ENCODE measurements around the gene EI24.

The EI24 gene

DNA sequence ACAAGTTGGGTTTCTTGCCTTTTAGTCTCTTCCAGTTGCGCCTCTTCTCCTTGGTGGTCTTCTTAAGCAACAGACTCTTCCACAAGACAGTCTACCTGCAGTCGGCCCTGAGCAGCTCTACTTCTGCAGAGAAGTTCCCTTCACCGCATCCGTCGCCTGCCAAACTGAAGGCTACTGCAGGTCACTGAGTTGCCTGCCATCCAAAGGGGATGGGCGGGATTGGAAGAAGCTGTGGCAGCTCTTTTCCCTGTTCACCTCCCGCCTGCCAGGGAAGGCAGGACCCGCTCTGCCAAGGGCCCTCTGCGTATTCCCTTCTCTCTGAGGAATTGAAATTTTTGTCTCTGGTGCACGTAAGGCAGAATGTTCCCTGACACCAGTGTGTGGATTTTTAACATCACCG lies 14.2 kb downstream of the EI24 start:
- no peak for DNase-seq

DNA sequence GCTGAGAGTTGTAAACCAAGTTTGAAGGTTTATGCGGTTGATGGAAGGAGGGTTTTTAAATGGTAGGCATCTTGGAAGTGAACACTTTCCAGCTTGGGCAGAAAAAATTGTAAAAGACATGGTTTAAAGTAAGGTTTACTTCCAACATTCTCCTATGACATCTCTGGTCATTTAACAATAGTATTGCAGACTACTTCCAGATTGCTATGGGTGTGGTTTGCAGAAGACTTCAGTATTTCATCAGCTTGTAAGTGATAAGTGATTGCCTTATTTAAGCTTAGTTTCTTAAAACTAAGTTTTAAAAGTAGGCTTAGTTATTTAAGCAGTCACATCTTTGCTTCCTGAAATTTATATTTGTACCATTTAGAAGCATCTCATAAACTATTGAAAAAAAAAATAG lies 16.2 kb downstream of the EI24 start:
- DNase-seq = no peak

DNA sequence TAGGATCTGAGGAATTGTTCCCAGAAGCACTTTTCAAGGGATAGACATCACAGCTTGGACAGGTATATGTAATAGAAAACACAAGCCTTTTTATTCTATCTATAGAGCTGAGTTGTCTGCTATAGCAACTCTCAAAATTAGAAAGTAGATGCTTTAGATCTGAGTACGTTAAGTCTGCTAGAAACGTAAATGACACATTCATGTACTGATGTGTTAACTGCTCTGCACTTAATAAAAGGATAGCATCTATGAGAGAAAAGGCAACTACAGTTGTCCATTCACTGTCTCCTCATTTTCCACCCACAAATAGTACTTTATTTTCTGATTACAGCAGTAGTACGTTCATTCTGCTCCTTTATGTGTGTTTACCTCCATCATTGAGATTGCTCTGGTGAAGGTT lies 17.3 kb downstream of the EI24 start:
- peak; percentile 56 for DNase-seq

- DNase-seq = no peak
Observed at GRCh38 chr11:125587480-125587879, 18.2 kb downstream of the EI24 start.

DNA sequence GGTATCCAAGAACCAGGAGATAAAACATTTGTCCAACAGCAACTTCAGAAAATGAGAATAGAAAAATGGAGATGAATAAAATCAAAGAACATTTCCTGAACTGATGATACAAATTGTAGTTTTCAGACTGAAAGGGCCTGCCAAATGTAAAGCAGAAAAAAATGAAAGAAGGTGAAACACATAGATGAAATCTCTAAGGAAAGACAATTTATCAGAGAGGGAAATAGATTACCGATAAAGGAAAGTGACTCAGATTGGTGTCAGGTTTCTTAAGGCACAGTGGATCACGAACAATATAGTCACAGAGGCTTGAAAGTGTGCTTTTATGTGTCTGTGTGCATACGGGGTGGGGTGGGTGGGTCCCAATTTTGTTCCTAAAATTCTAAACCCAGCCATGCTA lies 19.2 kb downstream of the EI24 start:
- peak; percentile 27 for DNase-seq

- peak; percentile 45 for DNase-seq
Observed at GRCh38 chr11:125591649-125592304, 22.5 kb downstream of the EI24 start.

- DNase-seq = peak; percentile 99
Observed at GRCh38 chr11:125592305-125593113, 23.2 kb downstream of the EI24 start, which contains the start of gene STT3A. STT3A (plus strand) TSS chr11:125592852; CDS start chr11:125595916, 3,064 bp downstream.

DNA sequence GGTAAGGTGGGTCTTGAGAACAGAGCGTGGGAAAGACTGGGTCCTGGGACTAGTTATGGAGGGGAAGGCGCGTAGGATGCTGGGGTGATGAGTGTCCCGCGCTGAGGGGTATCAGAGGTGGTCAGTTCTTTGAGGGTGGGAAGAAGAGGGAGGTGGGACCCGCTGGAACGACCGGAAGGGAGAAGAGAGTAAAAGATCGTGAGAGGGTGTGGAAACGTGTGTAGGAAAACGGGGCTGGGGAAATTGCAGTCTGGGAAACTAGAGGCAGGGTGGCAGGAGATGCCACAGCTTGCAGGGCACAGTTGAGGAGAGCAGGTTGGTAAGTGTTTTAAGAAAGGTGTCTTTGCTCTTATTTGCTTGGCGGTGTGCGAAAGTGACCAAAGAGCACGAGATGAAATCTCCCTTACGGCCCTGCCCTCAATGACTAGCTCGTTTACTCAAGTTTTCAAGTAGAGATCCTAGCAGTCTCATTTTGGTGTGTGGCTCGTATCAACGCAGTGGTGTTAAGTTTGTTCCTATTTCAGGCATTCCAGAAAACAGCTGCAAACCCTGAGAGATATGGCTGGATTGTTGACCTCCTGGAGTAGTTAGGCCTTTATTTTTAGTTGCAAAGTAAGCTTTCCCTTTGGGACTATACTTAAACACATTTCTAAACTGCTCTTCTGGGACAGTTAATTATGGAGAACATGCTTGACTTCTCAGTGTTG lies 24.0 kb downstream of the EI24 start:
- DNase-seq = no peak

GRCh38 chr11:125594958-125595357 lies 25.7 kb downstream of the EI24 start:
- DNase-seq = no peak

- no peak for DNase-seq
Observed at GRCh38 chr11:125600663-125601062, 31.4 kb downstream of the EI24 start.

GRCh38 chr11:125603207-125603606 lies 33.9 kb downstream of the EI24 start:
- DNase-seq = no peak

GRCh38 chr11:125605417-125605816 lies 36.1 kb downstream of the EI24 start:
- no peak for DNase-seq

DNA sequence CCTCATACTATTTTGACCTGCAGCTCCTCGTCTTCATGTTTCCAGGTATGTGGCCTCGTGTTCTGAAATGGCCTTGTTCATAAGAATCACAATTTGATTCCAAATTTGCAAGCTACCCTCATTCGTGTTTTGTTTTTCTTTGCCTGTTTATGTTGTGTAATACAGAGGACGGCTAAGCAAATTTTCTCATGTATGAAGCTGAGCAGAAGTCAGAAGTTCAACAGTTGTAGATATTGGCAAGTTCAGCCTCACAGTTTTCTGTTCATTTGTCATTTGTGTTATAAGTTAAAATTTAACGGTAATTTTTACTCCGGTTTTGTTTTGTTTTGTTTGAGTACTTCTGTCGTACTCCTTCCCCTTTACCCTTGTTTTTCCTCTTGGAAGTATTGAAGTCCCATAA lies 40.3 kb downstream of the EI24 start:
- no peak for DNase-seq

DNA sequence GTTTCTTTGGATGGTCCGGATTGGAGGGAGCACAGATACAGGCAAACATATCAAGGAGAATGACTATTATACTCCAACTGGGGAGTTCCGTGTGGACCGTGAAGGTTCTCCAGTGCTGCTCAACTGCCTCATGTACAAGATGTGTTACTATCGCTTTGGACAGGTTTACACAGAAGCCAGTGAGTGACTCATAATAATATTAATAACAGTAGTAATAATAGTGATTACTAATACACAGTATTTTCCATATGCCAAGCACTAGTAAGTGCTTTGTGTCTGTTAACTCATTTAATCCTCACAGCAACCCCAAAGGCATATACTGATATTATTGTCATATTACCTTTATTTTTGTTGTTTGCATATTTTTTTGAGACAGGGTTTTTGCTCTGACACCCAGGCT lies 49.1 kb downstream of the EI24 start:
- DNase-seq = no peak

DNA sequence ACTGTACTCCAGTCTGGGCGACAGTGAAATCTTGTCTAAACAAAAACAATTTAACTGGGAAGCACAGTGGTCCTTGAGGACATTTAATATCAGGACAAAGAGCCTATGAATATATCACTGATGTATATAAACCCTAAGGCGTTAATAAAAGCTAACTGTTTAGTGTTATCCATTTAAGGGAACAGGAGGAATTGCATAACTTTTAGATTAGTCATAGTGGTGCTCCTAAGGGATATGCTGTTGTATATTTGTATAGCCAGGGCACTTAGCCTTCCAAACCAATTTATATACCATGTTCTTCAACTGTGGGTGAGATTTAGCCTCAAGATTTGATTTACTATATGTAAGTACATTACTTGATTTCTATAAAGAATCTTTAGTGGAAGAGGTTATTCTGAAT lies 52.7 kb downstream of the EI24 start:
- DNase-seq = no peak

GRCh38 chr11:125623064-125623463 lies 53.8 kb downstream of the EI24 start:
- DNase-seq = no peak

DNA sequence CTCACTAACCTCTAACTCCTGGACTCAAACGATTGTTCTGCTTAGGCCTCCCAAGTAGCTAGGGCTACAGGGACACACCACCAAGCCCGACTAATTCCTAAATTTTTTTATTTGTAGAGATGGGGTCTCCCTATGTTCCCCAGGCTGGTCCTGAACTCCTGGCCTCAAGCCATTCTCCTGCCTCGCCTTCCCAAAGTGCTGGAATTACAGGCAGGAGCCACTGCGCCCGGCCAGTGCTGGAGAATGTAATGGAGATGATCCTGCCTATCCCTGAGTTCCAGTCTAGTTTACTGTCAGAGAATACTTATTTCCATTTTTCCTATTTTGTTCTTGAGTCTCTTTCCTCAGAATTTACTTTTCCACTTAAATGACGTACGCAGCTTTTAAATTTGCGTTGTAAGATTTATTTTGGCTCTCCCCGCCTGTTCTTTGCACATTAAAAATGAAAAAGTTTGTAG lies 55.5 kb downstream of the EI24 start, which contains the start of gene CHEK1:
TSS of gene CHEK1 (plus strand) at position 408 of the 458 bp plus-strand sequence. CDS start 1,606 bp downstream, outside the sequence.
- no peak for DNase-seq

DNA sequence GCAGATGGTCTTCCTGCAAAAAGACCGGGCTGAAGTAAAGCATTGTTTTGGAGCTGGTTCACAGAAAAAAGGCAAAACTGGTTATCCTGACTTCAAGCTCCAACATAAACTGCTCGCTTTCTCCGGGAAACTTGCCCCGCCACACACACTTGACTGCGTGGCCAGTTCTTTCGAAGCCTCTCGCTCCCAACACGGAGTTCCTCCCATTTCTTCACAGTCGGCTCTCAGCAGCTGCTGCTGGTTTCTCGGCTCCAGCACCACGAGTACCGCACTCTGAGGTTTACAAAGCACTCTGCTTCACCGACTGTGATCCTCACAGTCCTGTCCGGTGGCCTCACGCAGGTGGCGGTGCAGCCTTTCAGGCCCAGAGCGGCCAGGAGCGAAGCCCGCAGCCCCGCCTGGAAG lies 56.0 kb downstream of the EI24 start:
- no peak for DNase-seq

GRCh38 chr11:125625630-125626287 lies 56.5 kb downstream of the EI24 start:
- DNase-seq = peak; percentile 93

DNA sequence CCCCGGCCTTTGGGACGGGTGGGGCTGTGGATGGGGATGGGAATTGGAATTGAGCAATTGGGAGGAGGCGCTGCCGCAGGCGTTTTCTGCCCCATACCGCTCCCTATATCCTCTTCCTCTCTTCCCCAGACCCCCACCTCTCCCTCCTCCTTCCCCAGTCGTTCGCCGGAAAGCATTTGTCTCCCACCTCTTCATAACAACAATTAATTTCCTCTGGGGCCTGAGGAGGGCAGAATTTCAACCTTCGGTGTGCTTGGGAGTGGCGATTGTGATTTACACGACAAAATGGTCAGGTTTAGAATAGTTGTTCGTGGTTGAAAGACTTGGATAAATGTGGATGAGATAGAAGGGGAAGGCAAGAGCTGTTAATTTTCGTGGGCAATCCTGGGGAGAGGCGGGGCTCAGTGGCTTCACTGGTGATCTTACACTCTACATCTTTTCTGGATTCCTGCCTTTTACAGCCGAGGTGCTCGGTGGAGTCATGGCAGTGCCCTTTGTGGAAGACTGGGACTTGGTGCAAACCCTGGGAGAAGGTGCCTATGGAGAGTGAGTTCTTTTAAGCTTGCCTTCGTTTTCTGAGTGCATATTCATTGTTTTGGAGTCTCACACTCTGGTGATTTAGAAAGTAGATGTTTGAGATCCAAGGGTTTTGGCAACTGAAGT lies 57.1 kb downstream of the EI24 start:
- peak; percentile 49 for DNase-seq

DNA sequence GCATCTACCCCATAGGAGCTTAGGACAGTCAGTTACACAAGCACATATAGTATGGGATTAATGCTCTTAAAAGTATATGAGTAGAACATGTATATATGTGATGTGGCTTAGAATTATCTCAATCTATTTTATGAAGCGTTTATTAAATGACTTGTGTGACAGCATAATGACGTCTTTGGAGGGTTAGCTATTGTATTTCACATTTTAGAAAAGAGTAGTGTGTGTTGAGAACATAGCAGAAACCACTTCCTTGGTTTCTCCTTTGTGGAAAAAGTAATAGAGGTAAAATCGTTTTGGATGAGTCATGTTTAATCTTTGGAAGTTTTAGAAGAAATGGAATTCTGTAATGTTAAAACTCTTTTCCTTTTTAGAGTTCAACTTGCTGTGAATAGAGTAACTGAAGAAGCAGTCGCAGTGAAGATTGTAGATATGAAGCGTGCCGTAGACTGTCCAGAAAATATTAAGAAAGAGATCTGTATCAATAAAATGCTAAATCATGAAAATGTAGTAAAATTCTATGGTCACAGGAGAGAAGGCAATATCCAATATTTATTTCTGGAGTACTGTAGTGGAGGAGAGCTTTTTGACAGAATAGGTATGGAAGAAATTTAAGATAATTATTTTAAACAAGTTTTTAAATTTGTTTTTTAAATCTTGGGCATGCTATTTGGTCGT lies 58.1 kb downstream of the EI24 start:
- no peak for DNase-seq

All from activated CD4-positive, alpha-beta T cell treated with anti-CD3 and anti-CD28 coated beads, Interleukin-2, Interleukin-6, amounts not matched to agents 100 ng/mL and 50 ng/mL, durations not matched to agents 16 hours and 8 hours (primary cell).